HL-60 (cell line): ENCODE results near the gene PRPF39.

ENCODE experiments used
- CTCF ChIP-seq: IDR thresholded peaks from one replicate; pipeline ENCODE4 v1.5.1; 2011; ENCODE audit warnings: low read length, control low read depth, inconsistent platforms; ENCODE audit not compliant: insufficient read depth
- POLR2AphosphoS5 ChIP-seq: IDR thresholded peaks from 2 replicates; pipeline ENCODE4 v1.6.1; 2012; ENCODE audit warnings: low read depth
- REST ChIP-seq: IDR thresholded peaks from 2 replicates; pipeline ENCODE4 v1.6.1; 2012; ENCODE audit warnings: low read depth; ENCODE audit not compliant: insufficient replicate concordance

GRCh38 chr14:45120096-45120495, 36.2 kb downstream of the PRPF39 start:
- TF ChIP-seq CTCF (no peak), POLR2AphosphoS5 (no peak), REST (no peak)
